Sigmoid colon (tissue), 7 donors: ENCODE data around the gene PROM2. TPM values are rescaled to one million over a fixed set of nuclear protein-coding genes. Genes with fewer than 3 reads are reported as not detected.

Experiments
- DNase-seq: peaks from one replicate; pipeline ENCODE4 v3.0.0-alpha.2; 2019
- H3K27ac ChIP-seq, 4 donors: fragments of 200-600 bp; sonication (generic); one replicate each; pipeline ENCODE4 v1.5.1; 2016 to 2019; ENCODE audit warnings: mild to moderate bottlenecking in 1 of 4
- H3K27me3 ChIP-seq, 3 donors: fragments of 200-600 bp; sonication (generic); one replicate each; pipeline ENCODE4 v1.5.1; 2019; ENCODE audit warnings: mild to moderate bottlenecking in 1 of 3
- H3K36me3 ChIP-seq, 4 donors: fragments of 200-600 bp; sonication (generic); one replicate each; pipeline ENCODE4 v1.5.1; 2016 to 2019
- H3K4me1 ChIP-seq, 4 donors: fragments of 200-600 bp; sonication (generic); one replicate each; pipeline ENCODE4 v1.5.1; 2017 to 2019
- H3K4me3 ChIP-seq, 4 donors: fragments of 200-600 bp; sonication (generic); one replicate each; pipeline ENCODE4 v1.5.1; 2017 to 2019; ENCODE audit warnings: mild to moderate bottlenecking in 2 of 4, moderate library complexity in 1 of 4
- H3K9me3 ChIP-seq, 4 donors: fragments of 200-600 bp in 3 of 4; sonication (generic) in 3 of 4; one replicate each; pipeline versions ENCODE4 v1.5.1 to v1.6.1; 2013 to 2019
- EP300 ChIP-seq, 4 donors: sonication (generic); formaldehyde crosslinking; IDR thresholded peaks; one replicate each; pipeline ENCODE4 v1.6.1; 2017; ENCODE audit warnings: antibody characterized with exemption in 4 of 4
- POLR2A ChIP-seq, 2 donors: fragments of 450-650 bp; IDR thresholded peaks; one replicate each; pipeline ENCODE4 v1.6.1; 2016; ENCODE audit warnings: antibody characterized with exemption in 2 of 2, mild to moderate bottlenecking in 2 of 2, moderate library complexity in 2 of 2
- POLR2AphosphoS5 ChIP-seq, 4 donors: sonication (generic); formaldehyde crosslinking; IDR thresholded peaks; one replicate each; pipeline ENCODE4 v1.6.1; 2017; ENCODE audit warnings: antibody characterized with exemption in 4 of 4
- WGBS, 2 donors: extraction: QIAGEN DNeasy Blood & Tissue Kit; methylation state at CpG; one replicate each; pipeline ENCODE4 v1.1.7; 2013; 5-methylcytosine and 5-hydroxymethylcytosine counted together
- intact Hi-C: fragments of 100-400 bp; cut with DNase I; formaldehyde crosslinking; loops from one replicate; pipeline ENCODE4 v1.15.1; 2023
- polyA plus RNA-seq, 3 donors: library from polyadenylated mRNA; stranded (reverse); fragments of 200-250 nt; gene quantifications; one replicate each; pipeline ENCODE4 v1.2.3, GENCODE V29; 2013
- total RNA-seq, 4 donors: library from RNA; depleted of rRNA; stranded (reverse); fragments of >200 nt; gene quantifications; one replicate each; pipeline ENCODE4 v1.1.0, GENCODE V29; 2016
- TF ChIP-seq, protein P1 (sequence below), 4 experiments: fragments of 450-650 bp in 3 of 4; fragments of 200-600 bp in 1 of 4; IDR thresholded peaks; one replicate each; pipeline ENCODE4 v1.5.1; 2016 to 2019; ENCODE audit warnings: antibody characterized with exemption in 4 of 4, mild to moderate bottlenecking in 3 of 4, moderate library complexity in 2 of 4
- donor health status: healthy with polysubstance abuse.
- donor health status: Bipolar disorder and iron deficiency.
- donor health status: healthy.

The PROM2 gene
- total and polyA plus RNA-seq, 7 donors = 1.1 to 24.9 (median 2.4) TPM

DNA sequence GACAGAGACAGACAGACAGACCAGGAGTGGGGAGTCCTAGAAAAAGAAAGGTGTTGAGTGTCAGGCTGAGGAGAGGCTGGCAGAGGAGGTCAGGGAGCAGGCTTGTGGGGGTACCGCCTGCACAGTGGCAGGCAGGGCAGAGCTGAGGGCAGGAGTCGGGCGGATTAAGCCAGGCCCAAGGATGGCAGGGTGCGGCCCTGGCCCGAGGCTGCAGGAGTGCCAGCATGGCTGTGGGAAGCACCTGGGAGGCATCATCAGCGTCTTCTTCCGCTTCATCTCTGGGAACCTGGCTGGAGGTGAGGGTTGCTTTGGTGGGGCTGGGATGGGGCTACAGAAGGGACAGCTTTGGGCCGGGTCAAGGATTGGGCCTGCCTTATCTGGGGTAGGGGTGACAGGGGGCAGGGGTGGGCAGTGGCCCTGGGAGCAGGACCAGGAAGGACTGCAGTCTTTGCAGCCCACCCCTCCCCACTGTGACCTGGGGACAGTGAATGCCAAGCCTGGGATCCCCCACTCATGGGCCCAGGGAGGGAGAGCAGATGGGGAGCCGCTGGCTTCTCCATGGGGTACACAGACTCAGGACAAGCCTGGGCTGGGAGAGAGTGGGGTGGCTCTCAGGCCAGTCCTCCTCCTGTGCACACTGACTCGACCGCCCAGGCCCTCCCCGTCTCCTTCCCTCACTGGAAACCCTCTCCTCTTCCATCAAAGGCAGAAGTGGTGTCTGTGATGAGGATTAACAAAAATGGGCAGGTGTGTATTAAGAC is 43.6 kb downstream of the PROM2 start:
- no peak for DNase-seq
- H3K36me3 ChIP-seq = no peaks in the 10 kb centered on the region
- TF ChIP-seq POLR2A (IDR thresholded peaks at IDR 0.05) = no peak
- TF ChIP-seq POLR2AphosphoS5 (IDR thresholded peaks at IDR 0.05) = no peak
- TF ChIP-seq, protein P1, sequence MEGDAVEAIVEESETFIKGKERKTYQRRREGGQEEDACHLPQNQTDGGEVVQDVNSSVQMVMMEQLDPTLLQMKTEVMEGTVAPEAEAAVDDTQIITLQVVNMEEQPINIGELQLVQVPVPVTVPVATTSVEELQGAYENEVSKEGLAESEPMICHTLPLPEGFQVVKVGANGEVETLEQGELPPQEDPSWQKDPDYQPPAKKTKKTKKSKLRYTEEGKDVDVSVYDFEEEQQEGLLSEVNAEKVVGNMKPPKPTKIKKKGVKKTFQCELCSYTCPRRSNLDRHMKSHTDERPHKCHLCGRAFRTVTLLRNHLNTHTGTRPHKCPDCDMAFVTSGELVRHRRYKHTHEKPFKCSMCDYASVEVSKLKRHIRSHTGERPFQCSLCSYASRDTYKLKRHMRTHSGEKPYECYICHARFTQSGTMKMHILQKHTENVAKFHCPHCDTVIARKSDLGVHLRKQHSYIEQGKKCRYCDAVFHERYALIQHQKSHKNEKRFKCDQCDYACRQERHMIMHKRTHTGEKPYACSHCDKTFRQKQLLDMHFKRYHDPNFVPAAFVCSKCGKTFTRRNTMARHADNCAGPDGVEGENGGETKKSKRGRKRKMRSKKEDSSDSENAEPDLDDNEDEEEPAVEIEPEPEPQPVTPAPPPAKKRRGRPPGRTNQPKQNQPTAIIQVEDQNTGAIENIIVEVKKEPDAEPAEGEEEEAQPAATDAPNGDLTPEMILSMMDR (IDR thresholded peaks at IDR 0.05) = no peak
- no peak for TF ChIP-seq EP300 (IDR thresholded peaks at IDR 0.05)
- intact Hi-C loops = loop anchor here (10.0 kb wide), 1 partner anchor 103 kb away; no protein-coding TSS in a partner anchor
- no peaks in the 10 kb centered on the region for H3K4me1 ChIP-seq
- H3K27me3 ChIP-seq = no peaks in the 10 kb centered on the region
- no peak overlapping the region for H3K4me3 ChIP-seq
- H3K27ac ChIP-seq = no peak overlapping the region
- no peaks in the 10 kb centered on the region for H3K9me3 ChIP-seq
- 84 to 87% methylated on average over 12 of the region's 12 CpGs for WGBS, 2 donors

GRCh38 chr2:95318431-95319220 is 44.4 kb downstream of the PROM2 start:
- no peaks in the 10 kb centered on the region for H3K4me1 ChIP-seq
- 83 to 87% methylated on average over 13 of the region's 13 CpGs for WGBS, 2 donors
- H3K4me3 ChIP-seq = no peak overlapping the region
- TF ChIP-seq EP300 (IDR thresholded peaks at IDR 0.05) = no peak
- TF ChIP-seq POLR2A (IDR thresholded peaks at IDR 0.05) = no peak
- TF ChIP-seq, protein P1 (IDR thresholded peaks at IDR 0.05) = no peak
- no peak for TF ChIP-seq POLR2AphosphoS5 (IDR thresholded peaks at IDR 0.05)
- no peak for DNase-seq
- no peaks in the 10 kb centered on the region for H3K9me3 ChIP-seq
- intact Hi-C loops = loop anchor here (10.0 kb wide), 1 partner anchor 104 kb away; no protein-coding TSS in a partner anchor
- H3K36me3 ChIP-seq = no peaks in the 10 kb centered on the region
- H3K27me3 ChIP-seq = no peaks in the 10 kb centered on the region
- H3K27ac ChIP-seq = no peak overlapping the region

GRCh38 chr2:95319481-95320343 is 45.5 kb downstream of the PROM2 start:
- Histone ChIP-seq H3K27me3 (no peaks in the 10 kb centered on the region), H3K27ac (no peak overlapping the region), H3K4me3 (no peak overlapping the region), H3K4me1 (no peaks in the 10 kb centered on the region), H3K9me3 (no peaks in the 10 kb centered on the region), H3K36me3 (no peaks in the 10 kb centered on the region)
- TF ChIP-seq EP300 (IDR thresholded peaks at IDR 0.05) (no peak), POLR2AphosphoS5 (IDR thresholded peaks at IDR 0.05) (no peak), POLR2A (IDR thresholded peaks at IDR 0.05) (no peak)
- TF ChIP-seq, protein P1 (IDR thresholded peaks at IDR 0.05) = no peak
- intact Hi-C loops = loop anchor here (10.0 kb wide), 1 partner anchor 105 kb away; no protein-coding TSS in a partner anchor
- no peak for DNase-seq
- WGBS, 2 donors = 51 to 79% methylated on average over 23 of the region's 23 CpGs

DNA sequence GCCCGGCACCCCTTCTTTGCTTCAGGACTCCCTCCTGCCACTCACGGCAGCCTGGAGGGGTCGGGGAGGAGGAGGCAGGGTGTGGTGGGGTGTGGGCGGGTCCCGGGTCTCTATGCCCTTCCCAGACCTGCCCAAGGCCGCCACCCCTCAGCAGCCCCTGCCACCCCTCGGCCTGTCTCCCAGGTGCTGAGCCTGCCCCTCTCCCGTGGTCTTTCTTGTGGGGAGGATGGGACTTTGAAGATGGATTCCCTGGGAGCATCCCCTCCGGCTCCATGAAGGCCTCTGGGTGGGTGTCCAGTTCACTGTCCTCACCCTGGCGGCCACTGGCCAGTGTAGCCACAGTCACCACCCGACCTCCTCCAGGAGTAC is 46.1 kb downstream of the PROM2 start:
- H3K4me1 ChIP-seq = no peaks in the 10 kb centered on the region
- no peaks in the 10 kb centered on the region for H3K36me3 ChIP-seq
- intact Hi-C loops = no loop called here
- no peaks in the 10 kb centered on the region for H3K9me3 ChIP-seq
- TF ChIP-seq, protein P1 (IDR thresholded peaks at IDR 0.05) = no peak
- TF ChIP-seq POLR2A (IDR thresholded peaks at IDR 0.05) (no peak), EP300 (IDR thresholded peaks at IDR 0.05) (no peak), POLR2AphosphoS5 (IDR thresholded peaks at IDR 0.05) (no peak)
- no peak overlapping the region for H3K4me3 ChIP-seq
- H3K27ac ChIP-seq = no peak overlapping the region
- no peaks in the 10 kb centered on the region for H3K27me3 ChIP-seq
- 55 to 77% methylated on average over 11 of the region's 11 CpGs for WGBS, 2 donors
- no peak for DNase-seq
